SH-SY5Y (cell line): Measurements from ENCODE around the gene XAGE5.

Experiments used
- GATA2 ChIP-seq: IDR thresholded peaks from 2 replicates; pipeline ENCODE4 v1.6.1; 2011; ENCODE audit warnings: mild to moderate bottlenecking, low read depth, low read length
- GATA3 ChIP-seq: IDR thresholded peaks from 2 replicates; pipeline ENCODE4 v1.6.1; 2011; ENCODE audit warnings: low read depth, mild to moderate bottlenecking, low read length, moderate library complexity

DNA sequence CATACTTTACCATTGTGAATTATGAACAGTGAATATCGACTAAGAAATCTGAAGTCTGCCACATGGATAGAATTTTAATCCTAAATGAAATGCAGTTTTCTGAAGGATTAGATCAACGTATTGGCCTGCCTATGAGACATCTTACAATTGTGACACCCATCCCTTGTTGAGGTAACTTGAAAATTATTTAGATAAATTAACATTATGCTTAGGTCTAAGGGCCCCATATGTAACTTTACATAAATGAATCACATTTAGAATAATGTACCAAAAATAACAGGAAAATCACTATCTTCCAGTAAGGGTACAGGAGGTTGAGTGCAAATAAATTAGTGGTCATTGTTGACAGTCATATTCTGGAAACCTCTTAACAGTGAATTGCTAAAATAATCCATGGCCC lies 13.5 kb downstream of the XAGE5 start:
- no peak for TF ChIP-seq GATA2
- no peak for TF ChIP-seq GATA3
